GM21717 (cell line): ENCODE data around the gene CETN1.

Source experiments
- ATAC-seq: cut with Tn5 transposase; IDR thresholded peaks from one replicate; pipeline ENCODE4 v1.9.1; 2021; ENCODE audit warnings: mild to moderate bottlenecking, moderate library complexity; ENCODE audit not compliant: unreplicated experiment

The CETN1 gene

GRCh38 chr18:621291-622043, 41.3 kb downstream of the CETN1 start:
- ATAC-seq = no peak

DNA sequence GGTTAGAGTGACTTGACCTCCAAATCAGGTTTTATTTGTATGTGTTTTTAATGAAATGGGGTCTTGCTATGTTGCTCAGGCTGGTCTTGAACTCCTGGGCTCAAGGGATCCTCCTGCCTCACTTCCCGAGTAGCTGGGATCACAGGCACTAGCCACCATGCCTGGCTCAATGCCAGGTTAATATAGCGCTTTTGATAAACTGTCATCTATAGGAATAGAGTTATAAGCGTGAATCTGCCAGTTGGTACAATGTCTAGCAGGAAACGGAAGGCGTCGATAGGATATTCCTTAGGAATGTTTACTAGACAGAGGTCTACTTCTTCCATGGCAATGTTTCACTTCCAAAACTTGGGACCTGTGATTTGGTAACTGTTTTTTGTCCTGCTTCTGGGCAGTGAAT, 42.1 kb downstream of the CETN1 start:
- no peak for ATAC-seq

GRCh38 chr18:623761-624620, 43.8 kb downstream of the CETN1 start:
- no peak for ATAC-seq

DNA sequence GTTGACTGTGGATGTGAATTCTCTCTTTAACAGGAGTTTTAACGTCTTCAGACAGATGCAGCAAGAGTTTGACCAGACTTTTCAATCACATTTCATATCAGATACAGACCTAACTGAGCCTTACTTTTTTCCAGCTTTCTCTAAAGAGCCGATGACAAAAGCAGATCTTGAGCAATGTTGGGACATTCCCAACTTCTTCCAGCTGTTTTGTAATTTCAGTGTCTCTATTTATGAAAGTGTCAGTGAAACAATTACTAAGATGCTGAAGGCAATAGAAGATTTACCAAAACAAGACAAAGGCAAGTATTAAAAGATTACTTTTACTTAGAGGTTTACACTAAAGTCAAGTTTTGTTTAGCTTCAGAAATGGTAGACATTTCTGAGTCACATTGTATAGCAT, 47.1 kb downstream of the CETN1 start:
- ATAC-seq = no peak

DNA sequence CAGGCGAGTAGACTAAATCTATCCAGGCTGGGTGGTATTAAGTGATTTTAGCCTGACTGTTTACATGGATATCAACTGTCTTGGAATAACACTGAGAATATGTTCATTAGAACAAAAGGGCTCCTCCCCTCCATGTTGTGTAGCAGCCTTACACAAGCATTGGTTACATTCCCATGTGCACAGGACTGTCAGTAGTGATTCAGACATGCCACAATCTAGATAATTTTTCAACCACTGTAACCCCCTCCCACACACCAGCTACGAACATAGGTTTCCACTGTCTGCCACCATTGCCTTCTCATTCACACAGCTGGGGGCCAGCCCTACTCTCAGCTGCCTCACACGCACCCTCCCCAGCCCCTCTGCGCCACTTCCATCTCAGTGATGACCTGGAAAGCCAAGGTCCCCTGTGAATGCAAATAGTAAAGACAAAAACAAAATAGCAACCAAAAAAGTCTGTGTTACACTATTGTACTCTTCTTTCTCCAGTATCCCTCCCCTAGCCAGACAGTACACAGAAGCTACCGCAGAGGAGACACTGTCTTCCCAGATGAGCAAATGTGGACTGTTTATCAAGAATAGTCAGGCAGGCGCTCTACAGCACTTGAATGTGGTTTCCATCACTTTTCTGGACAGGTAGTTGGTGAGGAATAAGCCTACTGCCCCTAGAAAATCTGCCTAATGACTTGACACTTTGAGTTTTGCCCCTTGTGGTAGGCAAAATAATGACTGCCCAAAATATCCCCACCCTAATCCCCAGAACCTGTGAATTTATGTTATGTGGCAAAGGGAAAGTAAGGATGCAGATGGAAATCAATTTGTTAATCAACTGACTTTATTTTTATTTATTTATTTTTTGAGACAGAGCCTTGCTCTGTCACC, 49.3 kb downstream of the CETN1 start:
- ATAC-seq = no peak

GRCh38 chr18:631560-631959, 51.4 kb downstream of the CETN1 start:
- ATAC-seq = no peak
